Endothelial cell (in vitro differentiated cells): ENCODE measurements around the gene ERC2. TPM values are rescaled to one million over a fixed set of nuclear protein-coding genes. Genes with fewer than 3 reads are reported as not detected.
"Not testable (repeated sequence)": the region's sequence is repeated elsewhere in the genome, so short reads cannot be mapped to it uniquely, and the experiment has no call there.

Source experiments
- DNase-seq: peaks from one replicate; pipeline ENCODE4 v3.0.0; 2021; ENCODE audit warnings: low spot score
- H3K27ac Mint-ChIP-seq: one replicate; pipeline ENCODE4 v1.8.0; 2021; ENCODE audit warnings: mixed read lengths, inconsistent platforms; ENCODE audit not compliant: unreplicated experiment
- H3K27me3 Mint-ChIP-seq: one replicate; pipeline ENCODE4 v1.8.0; 2021; ENCODE audit warnings: mild to moderate bottlenecking, moderate library complexity, mixed read lengths, inconsistent platforms; ENCODE audit not compliant: unreplicated experiment
- H3K36me3 Mint-ChIP-seq: one replicate; pipeline ENCODE4 v1.8.0; 2021; ENCODE audit warnings: mild to moderate bottlenecking, low read depth, mixed read lengths, inconsistent platforms; ENCODE audit not compliant: unreplicated experiment
- H3K4me1 Mint-ChIP-seq: one replicate; pipeline ENCODE4 v1.8.0; 2021; ENCODE audit warnings: mild to moderate bottlenecking, mixed read lengths, inconsistent platforms; ENCODE audit not compliant: unreplicated experiment
- H3K4me3 Mint-ChIP-seq: one replicate; pipeline ENCODE4 v1.8.0; 2021; ENCODE audit warnings: mild to moderate bottlenecking, mixed read lengths, inconsistent platforms; ENCODE audit not compliant: unreplicated experiment
- H3K9me3 Mint-ChIP-seq: one replicate; pipeline ENCODE4 v1.8.0; 2021; ENCODE audit warnings: mixed read lengths, inconsistent platforms; ENCODE audit not compliant: unreplicated experiment
- long read RNA-seq: library from polyadenylated mRNA; unstranded; transcript quantifications from one replicate; pipeline ENCODE4 v2.0.0, GENCODE V29; 2020; ENCODE audit not compliant: unreplicated experiment
- total RNA-seq: library from RNA; stranded (reverse); fragmentation: NEBNext Ultra II Directional; extraction: Animal tissue kit (Norgen Biotek cat#: 25700); gene quantifications from one replicate; pipeline ENCODE4 v1.2.1, GENCODE V29; 2021; ENCODE audit not compliant: unreplicated experiment
- TF ChIP-seq, protein P1 (sequence below): fragments of 200-600 bp; sonication (generic); IDR thresholded peaks from one replicate; pipeline ENCODE4 v1.5.0; 2021; ENCODE audit warnings: antibody characterized with exemption; ENCODE audit not compliant: unreplicated experiment

The ERC2 gene
- 20.5 TPM for total RNA-seq
- long read RNA-seq, partial matches to known transcripts, result 1 of 1 reads
- long read RNA-seq, other reads (novel, unspliced or antisense), result 0 of 1 reads

- Mint-ChIP-seq H3K4me1 (peaks cover 7% of the 10 kb centered on the region), H3K27ac (peak within 1 kb of the TSS; percentile 74)
These were observed at the start of gene ERC2 for GRCh38 chr3:56468184-56469106. ERC2 (minus strand) TSS chr3:56468467.

DNA sequence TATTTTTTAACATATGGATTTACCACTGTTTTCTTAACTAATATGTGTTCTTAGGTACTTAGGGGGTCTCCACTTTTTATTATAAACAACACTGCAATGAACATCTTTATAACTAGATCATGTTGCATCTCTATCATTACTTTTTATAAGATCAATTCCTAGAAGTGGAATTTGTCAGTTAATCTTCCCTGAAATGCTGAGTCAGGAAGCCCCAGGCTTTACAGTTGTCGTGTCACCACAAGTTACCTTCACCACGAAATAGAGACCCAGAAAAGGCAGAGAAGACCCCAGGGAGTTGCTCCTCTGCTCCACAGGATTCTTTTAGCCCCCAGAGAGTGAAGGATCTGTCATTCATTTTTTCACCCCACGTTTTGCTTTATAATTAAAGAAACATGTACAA, 34.5 kb upstream of the ERC2 start:
- Mint-ChIP-seq H3K27me3 (no peaks in the 10 kb centered on the region), H3K4me1 (no peaks in the 10 kb centered on the region), H3K9me3 (no peaks in the 10 kb centered on the region), H3K36me3 (no peaks in the 10 kb centered on the region), H3K27ac (no peak overlapping the region), H3K4me3 (no peak overlapping the region)
- TF ChIP-seq, protein P1, sequence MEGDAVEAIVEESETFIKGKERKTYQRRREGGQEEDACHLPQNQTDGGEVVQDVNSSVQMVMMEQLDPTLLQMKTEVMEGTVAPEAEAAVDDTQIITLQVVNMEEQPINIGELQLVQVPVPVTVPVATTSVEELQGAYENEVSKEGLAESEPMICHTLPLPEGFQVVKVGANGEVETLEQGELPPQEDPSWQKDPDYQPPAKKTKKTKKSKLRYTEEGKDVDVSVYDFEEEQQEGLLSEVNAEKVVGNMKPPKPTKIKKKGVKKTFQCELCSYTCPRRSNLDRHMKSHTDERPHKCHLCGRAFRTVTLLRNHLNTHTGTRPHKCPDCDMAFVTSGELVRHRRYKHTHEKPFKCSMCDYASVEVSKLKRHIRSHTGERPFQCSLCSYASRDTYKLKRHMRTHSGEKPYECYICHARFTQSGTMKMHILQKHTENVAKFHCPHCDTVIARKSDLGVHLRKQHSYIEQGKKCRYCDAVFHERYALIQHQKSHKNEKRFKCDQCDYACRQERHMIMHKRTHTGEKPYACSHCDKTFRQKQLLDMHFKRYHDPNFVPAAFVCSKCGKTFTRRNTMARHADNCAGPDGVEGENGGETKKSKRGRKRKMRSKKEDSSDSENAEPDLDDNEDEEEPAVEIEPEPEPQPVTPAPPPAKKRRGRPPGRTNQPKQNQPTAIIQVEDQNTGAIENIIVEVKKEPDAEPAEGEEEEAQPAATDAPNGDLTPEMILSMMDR, result no peak
- DNase-seq, result no peak

More at GRCh38 chr3:56468184-56469106, at the start of gene ERC2:
- Mint-ChIP-seq H3K36me3 (no peaks in the 10 kb centered on the region), H3K27me3 (peaks cover 4% of the 10 kb centered on the region), H3K9me3 (no peaks in the 10 kb centered on the region), H3K4me3 (peak within 1 kb of the TSS; percentile 98)
- DNase-seq, result peak; percentile 89
- TF ChIP-seq, protein P1, result peak; percentile 46

DNA sequence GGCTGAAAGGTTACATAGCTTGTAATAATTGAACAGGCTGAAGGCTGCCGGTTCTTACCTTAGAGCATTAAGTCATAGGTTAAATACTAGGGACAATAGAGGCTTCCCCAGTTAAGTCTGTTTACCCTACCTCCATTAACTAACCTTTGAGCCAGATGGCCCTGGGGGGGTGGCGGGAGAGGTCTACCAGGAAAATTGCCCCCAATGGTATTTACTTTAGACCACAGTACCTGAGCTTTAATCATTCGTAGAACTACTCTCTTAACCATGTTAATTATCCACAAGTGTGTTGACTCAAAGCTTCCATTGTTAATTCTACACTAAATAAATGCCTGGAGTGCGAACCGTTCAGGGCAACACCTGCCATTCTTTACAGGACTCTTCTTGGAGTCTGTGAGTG, 28.1 kb upstream of the ERC2 start:
- DNase-seq, H3K4me3 Mint-ChIP-seq, H3K27ac Mint-ChIP-seq, H3K4me1 Mint-ChIP-seq, H3K36me3 Mint-ChIP-seq, H3K9me3 Mint-ChIP-seq, H3K27me3 Mint-ChIP-seq: not testable (repeated sequence)

DNA sequence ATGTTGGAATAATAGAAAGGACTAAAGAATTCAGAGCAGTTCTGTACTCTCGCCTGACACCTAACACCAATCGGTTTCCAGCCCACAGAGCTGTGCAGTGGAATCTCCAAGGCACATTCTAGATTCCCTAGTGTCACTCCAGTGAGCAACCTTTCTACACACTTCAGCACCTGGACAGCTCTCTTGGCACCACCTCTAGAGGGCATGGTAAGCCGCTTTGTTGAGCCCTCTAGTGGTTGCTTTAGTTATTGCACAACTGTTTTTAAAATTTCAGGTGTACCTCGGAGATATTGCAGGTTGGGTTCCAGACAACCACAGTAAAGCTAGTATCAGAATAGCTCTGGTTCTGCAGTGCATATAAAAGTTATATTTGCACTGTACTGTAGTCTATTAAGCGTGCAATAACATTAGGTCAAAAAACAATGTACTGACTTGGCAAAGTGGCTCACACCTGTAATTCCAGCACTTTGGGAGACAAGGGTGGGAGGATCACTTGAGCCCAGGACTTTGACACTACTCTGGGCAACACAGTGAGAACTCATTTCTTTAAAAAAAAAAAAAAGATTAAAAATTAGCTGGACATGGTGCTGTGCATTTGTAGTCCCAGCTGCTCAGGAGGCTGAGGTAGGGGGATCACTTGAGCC, 26.5 kb upstream of the ERC2 start:
- H3K4me1 Mint-ChIP-seq, result no peaks in the 10 kb centered on the region
- no peaks in the 10 kb centered on the region for H3K27me3 Mint-ChIP-seq
- peak; percentile 79 for DNase-seq
- no peak overlapping the region for H3K4me3 Mint-ChIP-seq
- no peaks in the 10 kb centered on the region for H3K9me3 Mint-ChIP-seq
- no peak overlapping the region for H3K27ac Mint-ChIP-seq
- TF ChIP-seq, protein P1, result peak; percentile 95
- no peaks in the 10 kb centered on the region for H3K36me3 Mint-ChIP-seq

DNA sequence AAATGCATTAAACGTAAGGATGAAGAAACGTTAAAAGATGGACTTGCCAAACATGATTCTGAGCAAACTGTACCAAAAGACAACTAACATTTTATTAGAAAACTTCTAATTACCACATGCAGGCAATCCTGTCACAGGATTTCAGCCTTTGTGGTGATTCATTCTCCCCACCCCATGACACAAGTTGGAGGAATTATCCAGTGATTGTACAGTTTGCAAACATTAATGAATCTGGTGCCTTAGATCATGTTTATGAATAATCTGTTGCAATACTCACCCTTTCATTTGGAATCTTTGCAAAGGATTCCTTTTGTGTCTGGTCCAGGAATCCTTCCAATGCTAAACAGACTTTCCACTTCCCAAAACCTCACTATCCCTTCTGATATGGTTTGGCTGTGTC, 23.3 kb upstream of the ERC2 start:
- H3K4me1 Mint-ChIP-seq, result no peaks in the 10 kb centered on the region
- H3K27me3 Mint-ChIP-seq, result no peaks in the 10 kb centered on the region
- DNase-seq, result no peak
- TF ChIP-seq, protein P1, result no peak
- no peaks in the 10 kb centered on the region for H3K36me3 Mint-ChIP-seq
- H3K9me3 Mint-ChIP-seq, result no peaks in the 10 kb centered on the region
- H3K27ac Mint-ChIP-seq, result no peak overlapping the region
- no peak overlapping the region for H3K4me3 Mint-ChIP-seq
